Measurements from ENCODE around the gene RAB31. TPM values are rescaled to one million over a fixed set of nuclear protein-coding genes. Genes with fewer than 3 reads are reported as not detected.

Gene RAB31
- total and polyA plus RNA-seq, 2 of the 13 experiments (the other 11 are each of a cell fraction or from before 2014, with no cell fraction given): 1.1 to 1.7 TPM

GRCh38 chr18:9751371-9752031 lies 43.4 kb downstream of the RAB31 start:
- in situ Hi-C loops (cut with HindIII; ENCODE audit: extremely low pct_ligation_motif_present, low pct_unique_long_range_greater_than_20kb): no loop called here
- CTCF ChIA-PET (ENCODE audit: low intra/inter-chr PET ratio, low total read pairs): no interaction called here

GRCh38 chr18:9753846-9754245 lies 45.7 kb downstream of the RAB31 start:
- Histone ChIP-seq H3K9me3 (ENCODE audit: low read length) (no peaks in the 10 kb centered on the region), H2AFZ (ENCODE audit: low read length) (no peak overlapping the region), H3K4me1 (ENCODE audit: insufficient read depth, low read length) (no peaks in the 10 kb centered on the region), H3K36me3 (replicated peaks in 1 of 2; ENCODE audit: control insufficient read depth in 1 of 2, insufficient read depth in 2 of 2, low read length in 2 of 2) (no peaks in the 10 kb centered on the region), H3K27me3 (ENCODE audit: control insufficient read depth in 1 of 2, insufficient read depth in 2 of 2, low read length in 2 of 2) (no peaks in the 10 kb centered on the region; a peak in 1 of 5 replicates), H3K9ac (ENCODE audit: insufficient read depth, low read depth, low read length) (no peak overlapping the region), H3K79me2 (ENCODE audit: insufficient read depth, low read length) (no peaks in the 10 kb centered on the region), H4K20me1 (ENCODE audit: insufficient read depth, low read length) (no peaks in the 10 kb centered on the region), H3K27ac (ENCODE audit: extremely low read length, insufficient read depth, low read length) (no peak overlapping the region), H3K4me2 (ENCODE audit: low read depth, low read length) (no peak overlapping the region), H3K4me3 (replicated peaks in 1 of 3; ENCODE audit: insufficient read depth in 1 of 3, low read depth in 2 of 3, low read length in 3 of 3) (no peak overlapping the region)
- TF ChIP-seq ZNF121 (CRISPR knock-in tag; IDR thresholded peaks at IDR 0.05): no peak
- TF ChIP-seq MXD3 (CRISPR knock-in tag; IDR thresholded peaks at IDR 0.05): no peak
- TF ChIP-seq E2F5 (CRISPR knock-in tag; conservative IDR thresholded peaks at IDR 0.05): no peak
- TF ChIP-seq NONO (IDR thresholded peaks at IDR 0.05): no peak
- no peak for TF ChIP-seq NONO (CRISPR knock-in tag; conservative IDR thresholded peaks at IDR 0.05)
- TF ChIP-seq PCBP2 (optimal IDR thresholded peaks at IDR 0.05; ENCODE audit: low read depth, low read length, poor library complexity, severe bottlenecking): no peak
- TF ChIP-seq NPAS2 (CRISPR knock-in tag; IDR thresholded peaks at IDR 0.05; ENCODE audit: borderline replicate concordance): no peak
- ChIA-PET POLR2A (no interaction called here), CTCF (ENCODE audit: low intra/inter-chr PET ratio, low total read pairs) (no interaction called here)
- BruUV-seq (replicated peaks): no TSS peak
- in situ Hi-C loops (cut with HindIII; ENCODE audit: extremely low pct_ligation_motif_present, low pct_unique_long_range_greater_than_20kb) (no loop called here), intact Hi-C loops (cut with micrococcal nuclease; ENCODE audit: unreplicated experiment) (no loop called here)
- DNase-seq (ENCODE audit: low spot score): no peak
- 86% methylated on average over 7 of the region's 7 CpGs for WGBS (ENCODE audit: low lambda C conversion rate)
- no peak for FAIRE-seq
- ATAC-seq: no peak

More at GRCh38 chr18:9751371-9752031, 43.4 kb downstream of the RAB31 start:
- H3K4me1 ChIP-seq (ENCODE audit: insufficient read depth, low read length): no peaks in the 10 kb centered on the region
- no peak overlapping the region for H3K4me2 ChIP-seq (ENCODE audit: low read depth, low read length)
- WGBS (ENCODE audit: low lambda C conversion rate): 48% methylated on average over 7 of the region's 8 CpGs
- H4K20me1 ChIP-seq (ENCODE audit: insufficient read depth, low read length): no peaks in the 10 kb centered on the region
- TF ChIP-seq MNT (IDR thresholded peaks at IDR 0.05) (no peak), HNF4A (CRISPR knock-in tag; IDR thresholded peaks at IDR 0.05) (peak; percentile 17; the same call in 1 of the 2 replicates)
- POLR2A ChIA-PET: no interaction called here
- peak; percentile 41; the same call in 2 of the 3 replicates for ATAC-seq
- no peak for DNase-seq (ENCODE audit: low spot score)
- H3K27ac ChIP-seq (ENCODE audit: extremely low read length, insufficient read depth, low read length): no peak overlapping the region
- H3K9me3 ChIP-seq (ENCODE audit: low read length): no peaks in the 10 kb centered on the region
- H2AFZ ChIP-seq (ENCODE audit: low read length): no peak overlapping the region
- intact Hi-C loops (cut with micrococcal nuclease; ENCODE audit: unreplicated experiment): no loop called here
- BruUV-seq (replicated peaks): no TSS peak
- H3K36me3 ChIP-seq (replicated peaks in 1 of 2; ENCODE audit: control insufficient read depth in 1 of 2, insufficient read depth in 2 of 2, low read length in 2 of 2): no peaks in the 10 kb centered on the region
- FAIRE-seq: no peak
- H3K4me3 ChIP-seq (replicated peaks in 1 of 3; ENCODE audit: insufficient read depth in 1 of 3, low read depth in 2 of 3, low read length in 3 of 3): no peak overlapping the region
- H3K9ac ChIP-seq (ENCODE audit: insufficient read depth, low read depth, low read length): no peak overlapping the region
- H3K79me2 ChIP-seq (ENCODE audit: insufficient read depth, low read length): no peaks in the 10 kb centered on the region
- H3K27me3 ChIP-seq (ENCODE audit: control insufficient read depth in 1 of 2, insufficient read depth in 2 of 2, low read length in 2 of 2): no peaks in the 10 kb centered on the region; a peak in 1 of 5 replicates
